ENCODE measurements around the gene SEZ6.

SEZ6 gene

GRCh38 chr17:29024316-29024952 is 18.6 kb upstream of the SEZ6 start:
- no peaks in the 10 kb centered on the region for H4K20me1 ChIP-seq
- H3K36me3 ChIP-seq = no peaks in the 10 kb centered on the region
- H3K9me3 ChIP-seq (replicated peaks in 1 of 11) = no peaks in the 10 kb centered on the region
- no peak overlapping the region for H3K27ac ChIP-seq
- H3K4me3 ChIP-seq = no peak overlapping the region
- no peak overlapping the region for H3K9ac ChIP-seq
- H3K27me3 ChIP-seq = peaks cover 8 to 43% (median 29%) of the 10 kb centered on the region in 11 experiments
- no peak overlapping the region for H3K4me2 ChIP-seq
- peaks cover 12 to 38% (median 18%) of the 10 kb centered on the region in 10 experiments for H3K4me1 ChIP-seq
- no peak for TF ChIP-seq Cebpa-rat (IDR thresholded peaks at IDR 0.05)

GRCh38 chr17:29022074-29022473 is 16.2 kb upstream of the SEZ6 start:
- H3K27me3 ChIP-seq = peaks cover 9 to 34% (median 25%) of the 10 kb centered on the region in 11 experiments
- no peaks in the 10 kb centered on the region for H3K36me3 ChIP-seq
- H4K20me1 ChIP-seq = no peaks in the 10 kb centered on the region
- no peak overlapping the region for H3K27ac ChIP-seq
- TF ChIP-seq Cebpa-rat (IDR thresholded peaks at IDR 0.05) = no peak
- no peak overlapping the region for H3K4me2 ChIP-seq
- no peak overlapping the region for H3K9ac ChIP-seq
- no peak overlapping the region for H3K4me3 ChIP-seq
- no peaks in the 10 kb centered on the region for H3K9me3 ChIP-seq (replicated peaks in 1 of 11)
- peaks cover 16 to 45% (median 19%) of the 10 kb centered on the region in 10 experiments for H3K4me1 ChIP-seq

GRCh38 chr17:29021226-29021625 is 15.4 kb upstream of the SEZ6 start:
- H3K27ac ChIP-seq = no peak overlapping the region
- H3K27me3 ChIP-seq = peaks cover 9 to 34% (median 25%) of the 10 kb centered on the region in 11 experiments
- no peak overlapping the region for H3K9ac ChIP-seq
- H4K20me1 ChIP-seq = no peaks in the 10 kb centered on the region
- H3K4me3 ChIP-seq = no peak overlapping the region
- no peaks in the 10 kb centered on the region for H3K36me3 ChIP-seq
- peaks cover 15 to 51% (median 18%) of the 10 kb centered on the region in 10 experiments for H3K4me1 ChIP-seq
- H3K9me3 ChIP-seq (replicated peaks in 1 of 11) = no peaks in the 10 kb centered on the region
- TF ChIP-seq Cebpa-rat (IDR thresholded peaks at IDR 0.05) = no peak
- peak overlapping the region in 2 of 11 experiments; percentile 15 to 52; a peak in 3 of 22 replicates for H3K4me2 ChIP-seq

- H3K4me2 ChIP-seq = peak overlapping the region in 2 of 11 experiments; percentile 15 to 52; a peak in 2 of 22 replicates
- H3K4me3 ChIP-seq = no peak overlapping the region
- TF ChIP-seq Cebpa-rat (IDR thresholded peaks at IDR 0.05) = no peak
- H4K20me1 ChIP-seq = no peaks in the 10 kb centered on the region
- H3K9ac ChIP-seq = no peak overlapping the region
- H3K4me1 ChIP-seq = peaks cover 15 to 57% (median 18%) of the 10 kb centered on the region in 10 experiments
- no peak overlapping the region for H3K27ac ChIP-seq
- H3K9me3 ChIP-seq (replicated peaks in 1 of 11) = no peaks in the 10 kb centered on the region
- peaks cover 9 to 34% (median 25%) of the 10 kb centered on the region in 11 experiments for H3K27me3 ChIP-seq
- no peaks in the 10 kb centered on the region for H3K36me3 ChIP-seq
Observed at GRCh38 chr17:29020576-29020975, 14.7 kb upstream of the SEZ6 start.

GRCh38 chr17:29019475-29020181 is 13.8 kb upstream of the SEZ6 start:
- Histone ChIP-seq H3K9ac (0 out of 22 replicates have a peak overlapping the region, but pooled peaks of 1 of the 11 experiments have one; percentile 2), H3K27ac (no peak overlapping the region), H3K36me3 (no peaks in the 10 kb centered on the region), H3K4me3 (no peak overlapping the region), H4K20me1 (no peaks in the 10 kb centered on the region), H3K9me3 (replicated peaks in 1 of 11) (no peaks in the 10 kb centered on the region), H3K4me2 (peak overlapping the region; percentile 53 to 77 (median 63)), H3K4me1 (peaks cover 15 to 63% (median 18%) of the 10 kb centered on the region in 10 experiments), H3K27me3 (peaks cover 9 to 34% (median 25%) of the 10 kb centered on the region in 11 experiments)
- TF ChIP-seq Cebpa-rat (IDR thresholded peaks at IDR 0.05) = no peak

- Histone ChIP-seq H3K4me1 (peaks cover 15 to 63% (median 18%) of the 10 kb centered on the region in 10 experiments), H4K20me1 (no peaks in the 10 kb centered on the region), H3K4me3 (no peak overlapping the region), H3K9ac (peak overlapping the region in 1 of 11 experiments; percentile 33; a peak in 1 of 22 replicates), H3K36me3 (no peaks in the 10 kb centered on the region), H3K9me3 (replicated peaks in 1 of 11) (no peaks in the 10 kb centered on the region), H3K27ac (no peak overlapping the region; a peak in 1 of 22 replicates), H3K4me2 (peak overlapping the region; percentile 53 to 77 (median 63)), H3K27me3 (peaks cover 9 to 34% (median 24%) of the 10 kb centered on the region in 11 experiments)
- TF ChIP-seq Cebpa-rat (IDR thresholded peaks at IDR 0.05) = no peak
Observed at GRCh38 chr17:29018788-29019474, 13.1 kb upstream of the SEZ6 start.

- Histone ChIP-seq H4K20me1 (no peaks in the 10 kb centered on the region), H3K9me3 (replicated peaks in 1 of 11) (no peaks in the 10 kb centered on the region), H3K36me3 (no peaks in the 10 kb centered on the region), H3K9ac (peak overlapping the region in 1 of 11 experiments; percentile 4; a peak in 1 of 22 replicates), H3K27ac (peak overlapping the region in 2 of 11 experiments; percentile 21 to 42; a peak in 2 of 22 replicates), H3K4me1 (peaks cover 16 to 84% (median 20%) of the 10 kb centered on the region in 10 experiments), H3K27me3 (peaks cover 9 to 33% (median 24%) of the 10 kb centered on the region in 11 experiments), H3K4me3 (no peak overlapping the region), H3K4me2 (peak overlapping the region in 3 of 11 experiments; percentile 30 to 77 (median 76); a peak in 6 of 22 replicates)
- no peak for TF ChIP-seq Cebpa-rat (IDR thresholded peaks at IDR 0.05)
Observed at GRCh38 chr17:29016345-29017210, 10.7 kb upstream of the SEZ6 start.

- Histone ChIP-seq H3K9ac (no peak overlapping the region), H4K20me1 (no peaks in the 10 kb centered on the region), H3K27me3 (peaks cover 4 to 15% (median 13%) of the 10 kb centered on the region in 11 experiments), H3K36me3 (no peaks in the 10 kb centered on the region), H3K9me3 (replicated peaks in 1 of 11) (no peaks in the 10 kb centered on the region), H3K4me1 (peaks cover 13 to 70% (median 19%) of the 10 kb centered on the region in 10 experiments), H3K4me2 (0 out of 22 replicates have a peak overlapping the region, but pooled peaks of 1 of the 11 experiments have one; percentile 11), H3K4me3 (no peak overlapping the region), H3K27ac (no peak overlapping the region)
- no peak for TF ChIP-seq Cebpa-rat (IDR thresholded peaks at IDR 0.05)
Observed at GRCh38 chr17:29014716-29015115, 8.9 kb upstream of the SEZ6 start.

All from BLaER1 treated with 17β-estradiol and CSF1 and Interleukin-3, amounts not matched to agents 10 nM and 100 nM (cell line).